HG02852 (cell line): ENCODE results near the gene LRP1B.
A peak's percentile ranks its signal among the peaks of the same experiment; 100 is the strongest.

Experiments used
- ATAC-seq: cut with Tn5 transposase; IDR thresholded peaks from one replicate; pipeline ENCODE4 v1.9.1; 2021; ENCODE audit warnings: mild to moderate bottlenecking, moderate library complexity; ENCODE audit not compliant: unreplicated experiment

The LRP1B gene

GRCh38 chr2:140770645-140771044 lies 1360.2 kb downstream of the LRP1B start:
- ATAC-seq, result no peak

DNA sequence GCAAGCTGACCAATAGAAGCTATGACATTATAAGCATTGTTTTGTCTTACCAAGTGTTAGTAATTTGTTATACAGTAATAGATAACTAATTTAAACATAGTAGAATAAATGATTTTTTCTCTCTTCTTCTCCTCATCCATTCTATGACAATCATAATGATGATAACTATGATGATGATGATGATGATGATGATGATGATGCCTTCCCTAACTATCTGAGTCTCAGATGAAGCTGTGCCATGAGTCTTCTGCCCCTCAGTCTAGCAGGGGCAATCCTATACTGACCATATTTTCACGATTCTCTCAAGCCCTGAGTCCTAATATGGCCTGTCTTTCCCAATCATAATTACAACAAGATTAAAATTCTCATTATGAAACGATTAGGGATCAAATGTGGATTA lies 1369.0 kb downstream of the LRP1B start:
- no peak for ATAC-seq

DNA sequence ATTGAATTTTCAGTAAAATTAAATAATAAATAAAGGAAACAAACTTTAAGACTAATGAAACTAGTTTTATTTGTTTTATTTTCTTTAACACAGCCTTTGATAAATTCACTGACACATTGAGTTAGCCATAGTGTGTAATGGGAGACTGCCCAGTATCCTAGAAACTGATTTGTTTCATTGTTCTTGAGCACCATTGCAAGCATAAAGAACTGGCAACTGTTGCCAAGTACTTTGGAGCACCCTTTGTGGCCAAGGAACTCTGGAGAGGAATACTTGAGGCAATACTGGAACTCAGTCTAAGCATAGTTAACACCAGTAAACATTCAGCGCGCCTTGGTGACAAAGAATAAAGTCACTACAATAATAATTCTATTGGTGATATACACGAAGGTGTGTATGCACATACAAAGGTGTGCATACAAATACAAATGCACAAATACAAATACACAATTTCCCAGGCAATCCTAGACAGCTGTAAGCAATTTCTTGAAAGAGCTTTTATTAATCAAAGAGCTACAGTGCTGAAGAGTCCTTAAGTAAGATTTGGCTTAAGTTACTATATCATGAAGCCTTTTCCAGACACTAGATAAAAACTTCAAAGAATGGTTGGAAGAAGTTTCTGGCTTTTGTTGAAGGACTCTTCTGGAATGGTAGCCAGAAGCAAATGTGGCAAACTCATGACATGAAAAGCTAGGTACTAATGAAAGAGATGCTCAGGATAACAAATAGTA lies 1371.2 kb downstream of the LRP1B start:
- no peak for ATAC-seq

- ATAC-seq, result peak; percentile 97
Observed at GRCh38 chr2:140747665-140748064, 1383.2 kb downstream of the LRP1B start.

- no peak for ATAC-seq
Observed at GRCh38 chr2:140747090-140747489, 1383.7 kb downstream of the LRP1B start.

GRCh38 chr2:140744379-140744778 lies 1386.4 kb downstream of the LRP1B start:
- no peak for ATAC-seq

DNA sequence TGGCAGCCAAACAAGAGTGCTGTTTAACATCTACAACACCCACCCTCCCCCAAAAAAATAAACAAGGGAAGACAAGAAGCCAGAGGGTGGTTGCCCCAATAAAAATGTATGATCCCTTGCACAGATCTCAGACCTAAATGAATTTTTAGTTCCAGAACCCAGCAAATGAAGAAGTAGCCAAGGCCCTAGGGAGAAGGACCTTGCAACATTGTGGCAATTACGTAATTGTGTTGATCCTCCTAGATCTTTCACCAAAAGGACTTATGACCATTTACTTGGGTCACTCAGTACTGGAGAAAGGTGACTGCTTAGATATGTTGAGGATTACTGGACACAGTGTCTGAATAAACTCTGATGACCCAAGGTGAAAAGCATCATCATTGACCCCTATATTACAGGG lies 1393.8 kb downstream of the LRP1B start:
- ATAC-seq, result no peak

GRCh38 chr2:140734992-140735391 lies 1395.8 kb downstream of the LRP1B start:
- no peak for ATAC-seq

GRCh38 chr2:140718999-140719398 lies 1411.8 kb downstream of the LRP1B start:
- no peak for ATAC-seq

DNA sequence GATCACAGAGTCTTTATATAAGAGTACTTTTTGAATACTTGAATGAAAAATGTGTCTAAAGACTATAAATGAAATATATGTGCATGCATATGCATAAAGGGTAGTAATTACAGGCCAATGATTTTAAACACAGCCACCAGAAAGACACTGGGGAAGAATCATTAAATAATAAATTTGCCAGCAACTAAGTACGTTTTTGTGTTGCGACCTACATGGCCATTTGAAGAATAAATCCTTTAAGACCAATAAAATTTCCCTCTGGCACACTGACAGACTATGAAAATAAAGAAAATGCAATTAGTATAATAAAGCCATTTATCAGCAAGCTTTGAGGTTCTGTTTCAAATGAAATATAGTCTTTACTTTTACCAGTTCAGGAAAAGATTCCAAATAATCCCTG lies 1413.3 kb downstream of the LRP1B start:
- no peak for ATAC-seq

DNA sequence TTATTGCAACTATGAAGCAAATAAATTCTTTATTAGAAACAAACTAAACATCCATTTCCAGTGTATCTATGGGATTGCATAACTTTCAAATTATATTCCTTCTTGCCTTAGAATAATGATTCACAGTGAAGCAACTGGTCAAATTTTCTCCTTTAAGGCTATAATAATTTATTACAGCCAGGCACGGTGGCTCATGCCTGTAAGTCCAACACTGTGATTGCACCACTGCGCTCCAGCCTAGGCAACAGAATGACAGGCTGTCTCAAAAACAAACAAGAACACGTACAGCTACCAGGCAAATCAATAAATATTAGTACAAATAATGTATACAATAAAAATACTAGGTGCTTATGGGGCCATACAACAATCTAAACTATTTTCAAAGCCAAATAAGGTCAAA lies 1416.2 kb downstream of the LRP1B start:
- ATAC-seq, result no peak

- ATAC-seq, result no peak
Observed at GRCh38 chr2:140711867-140712266, 1418.9 kb downstream of the LRP1B start.

- ATAC-seq, result no peak
Observed at GRCh38 chr2:140701726-140702125, 1429.1 kb downstream of the LRP1B start.

DNA sequence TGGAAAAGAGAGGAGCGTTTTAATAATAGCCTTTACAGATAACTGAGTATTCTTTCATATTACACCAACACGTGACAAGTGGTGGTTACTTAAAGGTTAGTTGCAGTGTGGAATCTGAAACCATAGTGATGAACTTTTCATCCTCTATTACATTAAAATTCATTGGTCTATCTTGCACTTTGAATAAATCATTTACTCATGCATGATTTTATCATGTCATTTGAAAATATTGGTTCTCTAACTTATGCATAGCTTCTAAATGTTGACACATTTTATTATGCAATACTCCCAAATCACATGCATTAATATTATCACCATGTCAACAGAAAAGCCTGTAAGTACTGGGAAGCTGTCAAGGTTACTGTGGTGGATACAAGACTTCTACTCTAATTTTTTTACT lies 1432.2 kb downstream of the LRP1B start:
- ATAC-seq, result no peak

- ATAC-seq, result no peak
Observed at GRCh38 chr2:140696449-140696848, 1434.4 kb downstream of the LRP1B start.

- no peak for ATAC-seq
Observed at GRCh38 chr2:140695155-140695554, 1435.7 kb downstream of the LRP1B start.

DNA sequence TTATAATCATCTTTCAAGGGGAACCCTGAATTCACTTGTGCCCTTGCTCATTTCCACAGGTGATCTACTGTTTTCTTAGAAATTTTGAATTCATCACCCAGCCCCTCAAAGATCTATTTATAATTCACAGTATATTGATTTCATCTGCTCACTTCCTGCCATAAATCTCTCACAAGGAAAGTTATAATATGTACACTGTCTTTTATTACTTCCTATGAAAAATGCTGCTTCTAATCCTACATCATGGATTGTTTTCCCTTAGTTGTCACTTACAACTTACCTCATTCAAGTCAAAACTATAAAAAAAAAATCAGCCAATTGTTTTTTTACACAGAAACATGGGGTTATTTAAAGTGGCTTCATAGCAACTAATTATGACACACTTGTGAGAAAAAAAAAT lies 1443.0 kb downstream of the LRP1B start:
- ATAC-seq, result no peak

DNA sequence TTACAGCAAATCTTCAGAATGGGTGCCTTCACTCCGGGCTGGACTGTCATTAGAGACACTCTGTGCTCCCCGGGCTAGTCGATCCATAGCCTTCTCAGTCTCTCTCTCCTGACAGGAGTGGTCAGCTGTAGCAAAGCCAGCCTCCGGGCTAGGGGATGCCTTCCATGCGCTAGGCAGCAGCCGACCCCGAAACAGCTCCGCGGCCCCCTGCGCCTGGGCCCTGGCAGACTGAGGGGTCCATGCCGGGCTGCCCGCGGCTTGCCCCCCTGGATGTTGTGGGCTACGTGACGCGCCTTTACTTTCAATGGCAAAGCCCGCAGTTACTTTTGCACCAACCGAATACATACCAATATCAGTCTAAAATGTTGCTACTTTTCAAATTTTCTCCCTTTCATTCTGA lies 1447.2 kb downstream of the LRP1B start:
- ATAC-seq, result no peak

GRCh38 chr2:140680862-140681261 lies 1450.0 kb downstream of the LRP1B start:
- no peak for ATAC-seq

DNA sequence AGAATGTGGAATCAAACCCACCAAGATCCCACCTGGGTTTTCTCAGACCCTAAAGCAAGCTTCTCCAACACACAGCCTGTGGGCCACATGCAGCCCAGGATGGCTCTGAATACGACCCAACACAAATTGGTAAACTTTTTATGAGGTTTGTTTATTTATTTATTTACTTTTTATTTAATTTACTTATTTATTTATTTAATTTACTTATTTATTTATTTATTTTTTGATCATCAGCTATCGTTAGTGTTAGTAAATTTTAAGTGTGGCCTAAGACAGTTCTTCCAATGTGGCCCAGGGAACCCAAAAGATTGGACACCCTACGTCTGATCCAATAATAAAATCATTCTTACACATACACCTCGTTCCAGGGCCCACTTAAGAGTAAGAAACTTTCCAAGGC lies 1451.1 kb downstream of the LRP1B start:
- no peak for ATAC-seq

DNA sequence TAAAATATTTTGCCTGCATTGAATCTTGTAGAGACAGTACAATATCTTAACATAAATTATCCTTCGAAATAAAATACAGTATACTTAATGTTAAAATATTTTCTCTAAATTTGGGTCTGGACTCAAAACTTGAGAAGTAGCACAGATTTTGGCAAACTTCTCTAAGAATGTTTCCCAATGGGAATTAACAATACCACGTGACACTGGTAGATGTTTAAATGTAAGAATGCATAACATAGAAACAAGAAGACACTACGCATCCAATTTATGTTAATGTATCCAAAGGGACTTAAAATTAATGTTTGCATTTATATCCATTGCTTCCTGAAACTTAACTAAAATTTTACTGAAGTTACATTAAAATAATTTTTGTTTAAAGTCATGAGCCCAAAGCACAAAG lies 1460.9 kb downstream of the LRP1B start:
- no peak for ATAC-seq

DNA sequence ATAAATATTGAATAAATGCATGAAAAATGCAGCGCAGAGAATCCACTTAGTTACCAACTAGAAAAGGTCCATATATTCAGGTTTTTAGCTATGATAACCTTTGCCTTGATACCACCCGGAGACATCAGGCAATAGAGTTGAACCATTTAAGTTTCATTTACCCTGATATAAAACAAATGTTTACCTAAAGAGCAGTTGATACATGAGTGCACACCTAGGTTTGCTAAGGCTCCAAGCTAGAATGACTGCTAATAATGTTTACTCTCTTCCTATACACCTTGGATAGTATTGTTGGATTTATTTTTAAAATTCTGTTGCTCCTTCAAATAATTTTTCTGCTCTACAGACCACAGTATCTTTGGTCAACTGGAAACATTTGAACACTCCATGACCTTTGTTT lies 1463.6 kb downstream of the LRP1B start:
- no peak for ATAC-seq

- ATAC-seq, result no peak
Observed at GRCh38 chr2:140662504-140662903, 1468.3 kb downstream of the LRP1B start.
